Astrocyte of the cerebellum (primary cell): Measurements from ENCODE around the gene EDN3.

Source experiments
- DNase-seq: peaks from one replicate; pipeline ENCODE4 v3.0.0-alpha.2; 2011; ENCODE audit warnings: low read depth
- H3K4me3 ChIP-seq: 2 replicates; pipeline ENCODE4 v1.5.1; 2011; ENCODE audit warnings: mild to moderate bottlenecking, low read depth, low read length, moderate library complexity
- in situ Hi-C: cut with HindIII; loops from 2 replicates; pipeline ENCODE4 v1.10.0; 2017; ENCODE audit warnings: low sequenced_read_pairs
- TF ChIP-seq, protein P1 (sequence below): IDR thresholded peaks from 2 replicates; pipeline ENCODE4 v1.5.1; 2012; ENCODE audit warnings: low read length, low read depth, moderate library complexity, mild to moderate bottlenecking; ENCODE audit errors: missing control alignments

EDN3 gene

DNA sequence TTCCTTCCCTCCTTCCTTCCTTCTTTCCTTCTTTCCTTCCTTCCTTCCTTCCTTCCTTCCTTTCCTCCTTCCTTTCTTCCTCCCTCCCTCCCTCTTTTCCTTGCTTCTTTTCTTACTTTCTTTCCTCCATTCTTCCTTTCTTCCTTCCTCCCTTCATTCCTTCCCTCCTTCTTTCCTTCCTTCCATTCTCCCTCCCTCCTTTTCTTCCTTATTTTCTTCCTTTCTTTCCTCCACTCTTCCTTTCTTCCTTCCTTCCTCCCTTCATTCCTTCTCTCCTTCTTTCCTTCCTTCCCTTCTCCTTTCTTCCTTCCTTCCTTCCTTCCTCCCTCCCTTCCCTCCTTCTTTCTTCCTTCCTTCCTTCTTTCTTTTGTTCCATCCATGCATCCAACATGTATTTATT, 35.1 kb upstream of the EDN3 start:
- no peak overlapping the region for H3K4me3 ChIP-seq
- TF ChIP-seq, protein P1, sequence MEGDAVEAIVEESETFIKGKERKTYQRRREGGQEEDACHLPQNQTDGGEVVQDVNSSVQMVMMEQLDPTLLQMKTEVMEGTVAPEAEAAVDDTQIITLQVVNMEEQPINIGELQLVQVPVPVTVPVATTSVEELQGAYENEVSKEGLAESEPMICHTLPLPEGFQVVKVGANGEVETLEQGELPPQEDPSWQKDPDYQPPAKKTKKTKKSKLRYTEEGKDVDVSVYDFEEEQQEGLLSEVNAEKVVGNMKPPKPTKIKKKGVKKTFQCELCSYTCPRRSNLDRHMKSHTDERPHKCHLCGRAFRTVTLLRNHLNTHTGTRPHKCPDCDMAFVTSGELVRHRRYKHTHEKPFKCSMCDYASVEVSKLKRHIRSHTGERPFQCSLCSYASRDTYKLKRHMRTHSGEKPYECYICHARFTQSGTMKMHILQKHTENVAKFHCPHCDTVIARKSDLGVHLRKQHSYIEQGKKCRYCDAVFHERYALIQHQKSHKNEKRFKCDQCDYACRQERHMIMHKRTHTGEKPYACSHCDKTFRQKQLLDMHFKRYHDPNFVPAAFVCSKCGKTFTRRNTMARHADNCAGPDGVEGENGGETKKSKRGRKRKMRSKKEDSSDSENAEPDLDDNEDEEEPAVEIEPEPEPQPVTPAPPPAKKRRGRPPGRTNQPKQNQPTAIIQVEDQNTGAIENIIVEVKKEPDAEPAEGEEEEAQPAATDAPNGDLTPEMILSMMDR: no peak
- DNase-seq: no peak
- in situ Hi-C loops: no loop called here

DNA sequence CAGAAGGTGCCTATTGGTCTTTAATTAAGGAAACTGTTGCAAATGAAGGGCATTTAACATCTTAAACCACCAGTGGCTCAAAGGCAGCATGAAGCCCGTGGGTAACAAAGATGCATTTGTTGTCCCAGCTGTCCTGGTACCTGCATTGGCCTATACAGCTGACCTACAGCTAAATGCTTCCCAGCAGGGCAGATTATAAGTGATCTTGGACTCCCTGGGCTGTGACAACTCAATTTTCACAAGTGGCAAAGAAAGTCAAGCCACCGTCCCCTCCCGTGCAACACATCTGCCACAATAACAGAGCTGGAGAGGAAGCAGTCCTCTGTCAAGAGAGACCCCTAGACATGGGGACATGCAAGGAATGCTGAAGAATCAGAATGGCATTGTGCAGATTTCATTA, 31.5 kb upstream of the EDN3 start:
- H3K4me3 ChIP-seq: no peak overlapping the region
- DNase-seq: no peak
- in situ Hi-C loops: no loop called here
- TF ChIP-seq, protein P1: no peak

DNA sequence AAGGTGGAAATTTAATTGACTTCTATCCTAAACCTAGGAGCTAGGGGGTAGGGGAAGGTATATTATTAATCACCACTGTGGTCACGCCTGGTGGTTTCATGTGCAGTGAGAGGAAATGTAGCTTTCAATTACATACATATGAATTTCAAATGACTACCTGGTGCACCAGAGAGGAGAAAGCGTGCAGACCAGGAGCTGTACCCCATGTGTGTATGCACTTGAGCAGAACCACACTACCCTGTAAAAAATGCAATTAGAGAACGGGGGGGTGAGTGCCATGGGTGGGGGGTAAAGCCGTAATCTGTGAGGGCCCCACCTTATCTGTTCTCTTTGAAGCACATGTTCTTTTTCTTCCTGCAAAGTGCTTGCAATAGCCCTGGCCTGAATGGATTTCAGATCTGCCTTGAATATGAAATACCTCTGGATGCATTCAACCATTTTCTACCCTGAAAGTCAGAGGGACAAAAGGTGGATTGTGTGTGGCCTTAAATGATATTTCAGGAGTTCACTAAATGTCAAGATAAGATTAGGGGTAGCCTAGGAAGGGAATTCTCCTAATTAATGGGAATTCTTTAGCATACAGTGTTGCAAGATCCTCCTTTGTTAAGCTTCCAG, 30.9 kb upstream of the EDN3 start:
- no peak for DNase-seq
- TF ChIP-seq, protein P1: no peak
- H3K4me3 ChIP-seq: no peak overlapping the region
- in situ Hi-C loops: no loop called here

DNA sequence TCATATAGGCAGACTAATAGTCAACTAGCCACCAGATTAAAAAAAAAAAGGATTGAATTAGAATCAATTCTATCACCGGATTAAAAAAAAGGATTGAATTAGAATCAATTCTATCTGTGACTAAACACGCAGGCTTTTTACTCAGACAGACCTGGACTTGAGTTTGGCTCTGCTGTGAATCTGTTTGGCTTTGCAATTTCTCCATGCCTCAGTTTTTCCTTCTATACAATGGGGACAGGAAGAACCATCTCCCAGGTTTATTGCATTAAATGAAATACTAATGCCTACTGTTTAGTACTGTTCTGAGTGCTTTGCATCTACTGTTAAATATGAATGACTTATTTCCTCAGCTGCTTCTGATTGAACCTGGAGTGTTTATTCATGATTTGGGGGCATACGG, 30.0 kb upstream of the EDN3 start:
- no peak overlapping the region for H3K4me3 ChIP-seq
- no peak for DNase-seq
- in situ Hi-C loops: no loop called here
- TF ChIP-seq, protein P1: no peak

DNA sequence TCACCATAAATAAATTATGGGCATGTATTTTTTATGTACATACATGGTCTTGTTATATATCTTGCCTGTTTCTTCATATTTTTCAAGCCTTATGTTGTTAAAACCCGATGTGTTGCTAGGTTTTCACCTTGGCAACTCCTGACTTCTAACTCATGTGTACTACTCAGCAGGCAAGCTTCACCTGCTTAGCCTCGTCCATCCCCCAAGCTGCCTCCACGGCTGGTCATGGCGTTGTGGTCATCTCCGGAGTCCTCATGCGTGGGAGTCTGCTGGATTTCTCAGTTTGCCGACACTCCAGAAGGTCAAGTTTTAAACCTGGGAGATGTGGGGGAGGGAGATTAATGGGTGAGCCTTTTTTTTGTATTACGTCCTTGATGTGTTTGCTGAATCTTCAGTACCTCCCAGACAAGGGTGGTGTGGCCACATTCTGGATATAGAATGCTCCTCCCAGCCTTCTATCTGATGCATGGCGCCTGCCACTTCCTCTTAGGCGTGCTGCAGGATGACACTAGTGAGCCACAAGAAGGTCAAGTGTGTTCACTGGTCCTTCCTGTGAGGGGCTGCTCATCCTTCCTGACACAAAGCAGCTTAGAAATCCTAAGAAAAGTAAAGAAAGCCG, 26.6 kb upstream of the EDN3 start:
- TF ChIP-seq, protein P1: no peak
- no peak overlapping the region for H3K4me3 ChIP-seq
- DNase-seq: no peak
- in situ Hi-C loops: no loop called here

DNA sequence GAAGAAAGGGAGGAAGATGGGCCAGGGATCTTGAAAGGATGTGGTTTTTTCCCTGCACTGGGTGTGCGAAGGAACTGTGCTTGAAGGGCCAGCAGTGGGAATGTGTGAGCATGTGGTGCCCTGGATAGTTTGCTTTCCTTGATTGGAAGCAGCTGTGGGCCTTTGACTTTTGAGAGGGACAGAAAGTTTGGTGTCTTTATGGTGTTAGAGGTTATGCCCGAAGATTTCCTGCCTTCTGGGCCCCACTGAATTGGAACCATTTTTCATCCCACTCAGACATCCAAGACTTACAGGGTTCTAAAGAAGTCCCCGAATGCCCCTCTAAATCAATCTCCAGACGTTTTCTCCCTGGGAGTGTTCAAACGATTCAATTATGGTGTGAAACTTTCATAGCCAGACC, 23.5 kb upstream of the EDN3 start:
- no peak for DNase-seq
- no peak overlapping the region for H3K4me3 ChIP-seq
- TF ChIP-seq, protein P1: no peak
- in situ Hi-C loops: no loop called here
